ENCODE data around the gene LMOD1.

The LMOD1 gene

GRCh38 chr1:201849372-201850052, 96.8 kb downstream of the LMOD1 start:
- no peak for TF ChIP-seq CTCF (IDR thresholded peaks at IDR 0.05; ENCODE audit: low read depth, low read length)
- no peak overlapping the region for H3K4me3 ChIP-seq (ENCODE audit: low read depth, low read length)

GRCh38 chr1:201848230-201848629, 98.1 kb downstream of the LMOD1 start:
- no peak for TF ChIP-seq CTCF (IDR thresholded peaks at IDR 0.05; ENCODE audit: low read depth, low read length)
- no peak overlapping the region for H3K4me3 ChIP-seq (ENCODE audit: low read depth, low read length)

GRCh38 chr1:201847150-201847549, 99.2 kb downstream of the LMOD1 start:
- no peak overlapping the region for H3K4me3 ChIP-seq (ENCODE audit: low read depth, low read length)
- TF ChIP-seq CTCF (IDR thresholded peaks at IDR 0.05; ENCODE audit: low read depth, low read length): no peak

Measured in WI38 (cell line).